GM19035 (cell line): Measurements from ENCODE around the gene SMARCA2.
A peak's percentile ranks its signal among the peaks of the same experiment; 100 is the strongest.

ENCODE experiments used
- ATAC-seq: cut with Tn5 transposase; IDR thresholded peaks from one replicate; pipeline ENCODE4 v1.9.1; 2021; ENCODE audit not compliant: unreplicated experiment

SMARCA2 gene

GRCh38 chr9:2236850-2237249, 221.7 kb downstream of the SMARCA2 start:
- ATAC-seq = no peak

- no peak for ATAC-seq
Measured at GRCh38 chr9:2241461-2241835, 226.3 kb downstream of the SMARCA2 start.

- ATAC-seq = peak; percentile 89
Measured at GRCh38 chr9:2241836-2242741, 226.9 kb downstream of the SMARCA2 start.

GRCh38 chr9:2242831-2243330, 227.7 kb downstream of the SMARCA2 start:
- no peak for ATAC-seq
